Osteocyte (in vitro differentiated cells): Measurements from ENCODE around the gene LSM10. TPM values are rescaled to one million over a fixed set of nuclear protein-coding genes. Genes with fewer than 3 reads are reported as not detected.

Source experiments
- DNase-seq: peaks from one replicate; pipeline ENCODE4 v3.0.0; 2021; ENCODE audit warnings: mixed read lengths; ENCODE audit not compliant: unreplicated experiment; ENCODE audit errors: extremely low spot score
- H3K27ac Mint-ChIP-seq: one replicate; pipeline ENCODE4 v1.8.0; 2021; ENCODE audit warnings: mild to moderate bottlenecking, mixed read lengths; ENCODE audit not compliant: unreplicated experiment
- H3K27me3 Mint-ChIP-seq: one replicate; pipeline ENCODE4 v1.8.0; 2021; ENCODE audit warnings: mixed read lengths; ENCODE audit not compliant: unreplicated experiment
- H3K36me3 Mint-ChIP-seq: one replicate; pipeline ENCODE4 v1.8.0; 2021; ENCODE audit warnings: mixed read lengths; ENCODE audit not compliant: unreplicated experiment
- H3K4me1 Mint-ChIP-seq: one replicate; pipeline ENCODE4 v1.8.0; 2021; ENCODE audit warnings: mixed read lengths; ENCODE audit not compliant: unreplicated experiment
- H3K4me3 Mint-ChIP-seq: one replicate; pipeline ENCODE4 v1.8.0; 2021; ENCODE audit warnings: mild to moderate bottlenecking, moderate library complexity, mixed read lengths; ENCODE audit not compliant: unreplicated experiment
- H3K9me3 Mint-ChIP-seq: one replicate; pipeline ENCODE4 v1.8.0; 2021; ENCODE audit warnings: mixed read lengths; ENCODE audit not compliant: unreplicated experiment
- CTCF ChIP-seq: fragments of 200-600 bp; sonication (generic); IDR thresholded peaks from 2 replicates; pipeline ENCODE4 v1.5.0; 2021; ENCODE audit warnings: antibody characterized with exemption, mild to moderate bottlenecking, moderate library complexity
- total RNA-seq: library from RNA; stranded (reverse); gene quantifications from 2 replicates; pipeline ENCODE4 v1.2.1, GENCODE V29; 2021

Gene LSM10
- total RNA-seq, 1 donor from 2014 or later: 48.2 TPM

- peaks cover 3% of the 10 kb centered on the region for H3K4me1 Mint-ChIP-seq
- no peaks in the 10 kb centered on the region for H3K9me3 Mint-ChIP-seq
- no peaks in the 10 kb centered on the region for H3K27me3 Mint-ChIP-seq
- no peak for DNase-seq
- TF ChIP-seq CTCF: no peak
- peaks cover 14% of the 10 kb centered on the region for H3K36me3 Mint-ChIP-seq
- H3K27ac Mint-ChIP-seq: no peak overlapping the region
- no peak overlapping the region for H3K4me3 Mint-ChIP-seq
Observed at GRCh38 chr1:36433102-36433501, 35.4 kb upstream of the LSM10 start.

DNA sequence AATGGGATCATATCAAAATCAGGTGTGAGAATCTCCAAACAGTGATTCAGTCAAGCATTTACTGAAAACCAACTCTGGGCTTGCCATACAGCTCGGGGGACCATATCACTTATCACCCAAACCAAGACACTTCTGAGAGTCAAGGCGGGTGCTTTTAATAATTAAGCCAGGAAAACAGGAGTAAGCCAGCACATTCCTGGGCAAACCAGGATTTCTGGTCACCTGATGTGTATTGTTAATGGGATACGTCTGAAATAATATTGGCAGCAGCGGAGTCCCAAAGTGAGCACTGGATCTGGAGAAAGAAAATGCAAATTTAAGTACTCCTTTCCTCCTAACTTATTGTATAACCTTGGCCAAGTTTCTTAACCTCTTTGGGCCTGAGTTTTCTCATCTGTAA, 34.9 kb upstream of the LSM10 start:
- H3K9me3 Mint-ChIP-seq: no peaks in the 10 kb centered on the region
- no peak for DNase-seq
- no peaks in the 10 kb centered on the region for H3K27me3 Mint-ChIP-seq
- no peak overlapping the region for H3K4me3 Mint-ChIP-seq
- peaks cover 3% of the 10 kb centered on the region for H3K4me1 Mint-ChIP-seq
- no peak overlapping the region for H3K27ac Mint-ChIP-seq
- H3K36me3 Mint-ChIP-seq: peaks cover 14% of the 10 kb centered on the region
- TF ChIP-seq CTCF: no peak

DNA sequence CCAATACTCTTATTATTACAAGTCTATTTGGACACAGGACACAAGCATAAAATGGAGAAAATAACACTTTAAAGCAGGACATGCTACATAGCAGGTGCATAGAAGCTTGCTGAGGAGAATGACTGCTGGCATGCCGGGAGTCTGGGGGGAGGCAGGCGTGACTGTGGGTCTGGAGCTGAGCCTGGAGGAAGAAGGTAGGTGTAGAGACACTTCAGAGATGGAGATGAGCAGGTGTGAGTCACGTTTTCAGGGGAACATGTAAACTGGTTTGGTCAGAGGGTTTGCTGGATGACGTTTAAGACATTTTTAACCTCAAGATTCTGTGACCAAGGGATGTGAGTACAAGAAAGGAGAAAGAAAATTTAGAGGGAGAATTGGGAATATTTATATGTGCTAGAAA, 28.1 kb upstream of the LSM10 start:
- no peak for DNase-seq
- Mint-ChIP-seq H3K36me3 (peaks cover 6% of the 10 kb centered on the region), H3K27me3 (no peaks in the 10 kb centered on the region), H3K27ac (no peak overlapping the region), H3K4me3 (no peak overlapping the region), H3K9me3 (no peaks in the 10 kb centered on the region), H3K4me1 (peaks cover under 1% of the 10 kb centered on the region)
- no peak for TF ChIP-seq CTCF

DNA sequence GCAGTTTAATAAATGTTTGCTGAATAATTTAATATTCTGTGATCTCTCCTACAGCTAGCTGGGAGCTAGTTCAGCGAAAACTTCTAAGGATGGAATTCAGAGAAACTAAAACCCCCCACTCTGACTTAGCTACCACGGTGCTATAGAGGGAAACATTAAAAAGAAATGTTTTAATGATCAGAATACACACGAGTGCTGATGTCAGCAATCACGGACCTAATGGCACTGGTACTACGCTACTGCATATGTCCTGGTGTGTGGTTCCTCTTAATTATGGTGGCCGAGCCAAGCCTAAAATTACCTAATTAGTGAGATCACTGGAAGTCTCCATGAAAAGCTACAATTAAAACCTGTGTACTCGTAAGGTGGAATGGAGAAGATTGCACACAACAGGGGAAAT, 23.9 kb upstream of the LSM10 start:
- Mint-ChIP-seq H3K27ac (no peak overlapping the region), H3K36me3 (peaks cover 5% of the 10 kb centered on the region), H3K4me3 (no peak overlapping the region), H3K9me3 (no peaks in the 10 kb centered on the region), H3K27me3 (no peaks in the 10 kb centered on the region), H3K4me1 (peaks cover 6% of the 10 kb centered on the region)
- no peak for DNase-seq
- TF ChIP-seq CTCF: no peak

GRCh38 chr1:36420836-36421317, 23.2 kb upstream of the LSM10 start:
- no peaks in the 10 kb centered on the region for H3K9me3 Mint-ChIP-seq
- H3K27ac Mint-ChIP-seq: peak overlapping the region; percentile 36
- H3K27me3 Mint-ChIP-seq: no peaks in the 10 kb centered on the region
- H3K4me1 Mint-ChIP-seq: peaks cover 6% of the 10 kb centered on the region
- H3K36me3 Mint-ChIP-seq: peaks cover 5% of the 10 kb centered on the region
- TF ChIP-seq CTCF: peak; percentile 93
- DNase-seq: peak; percentile 96
- H3K4me3 Mint-ChIP-seq: no peak overlapping the region
